ENCODE results near the gene DCLK3.

DCLK3 gene

GRCh38 chr3:36705015-36705414, 59.3 kb downstream of the DCLK3 start:
- no peak for FAIRE-seq

GRCh38 chr3:36704280-36704679, 60.1 kb downstream of the DCLK3 start:
- FAIRE-seq, result no peak

GRCh38 chr3:36701249-36701572, 63.1 kb downstream of the DCLK3 start:
- no peak for FAIRE-seq

DNA sequence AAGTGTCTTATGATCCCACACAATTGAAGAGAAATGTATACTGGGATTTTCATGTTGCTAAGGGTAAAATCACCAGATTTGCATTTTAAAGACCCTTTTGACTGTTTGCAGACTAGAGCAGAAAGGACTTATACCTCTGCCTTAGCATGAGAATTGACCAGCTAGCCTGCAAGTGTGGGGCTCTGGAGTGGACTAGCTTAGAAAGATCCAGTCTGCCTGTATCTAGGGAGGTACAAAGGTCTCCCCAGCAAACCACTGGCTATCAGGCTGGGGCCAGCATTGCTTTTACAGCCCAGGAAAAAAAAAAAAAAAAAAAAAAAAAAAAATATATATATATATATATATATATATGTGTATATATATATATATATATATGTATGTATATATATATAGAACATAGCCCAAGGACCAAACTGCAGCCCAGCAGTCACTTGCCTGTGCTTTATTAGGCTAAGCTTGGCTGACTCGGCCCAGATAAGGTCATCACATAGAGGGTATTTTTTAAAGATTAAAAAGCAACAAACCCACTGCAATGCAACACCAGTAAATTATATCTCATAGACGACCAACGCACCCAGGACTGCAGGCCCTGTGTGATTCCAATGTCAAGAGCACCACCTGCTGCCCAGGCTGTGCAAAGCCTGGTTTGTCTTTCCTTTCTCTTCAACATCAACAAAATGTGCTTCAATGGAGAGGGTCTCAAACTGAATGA, 63.7 kb downstream of the DCLK3 start:
- no peak for FAIRE-seq

DNA sequence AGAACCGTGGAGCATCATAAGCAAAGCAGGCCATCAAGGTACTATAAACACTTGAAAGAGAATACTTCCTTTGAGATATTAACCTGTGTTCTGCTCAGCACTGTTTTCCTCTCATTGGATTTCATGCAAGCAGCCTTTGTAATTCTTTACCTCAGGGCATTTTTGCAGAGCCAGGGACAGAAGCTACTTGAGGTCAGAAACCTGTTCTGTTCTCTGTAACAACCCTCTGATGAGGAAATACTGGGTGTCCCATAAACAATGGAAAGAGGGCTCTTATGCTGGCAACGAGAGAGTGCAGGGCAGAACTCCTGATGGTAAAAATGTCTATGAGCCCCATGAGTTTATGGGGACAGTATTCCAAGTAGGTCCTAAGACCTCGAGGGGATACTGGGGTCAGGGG, 66.0 kb downstream of the DCLK3 start:
- FAIRE-seq, result no peak

DNA sequence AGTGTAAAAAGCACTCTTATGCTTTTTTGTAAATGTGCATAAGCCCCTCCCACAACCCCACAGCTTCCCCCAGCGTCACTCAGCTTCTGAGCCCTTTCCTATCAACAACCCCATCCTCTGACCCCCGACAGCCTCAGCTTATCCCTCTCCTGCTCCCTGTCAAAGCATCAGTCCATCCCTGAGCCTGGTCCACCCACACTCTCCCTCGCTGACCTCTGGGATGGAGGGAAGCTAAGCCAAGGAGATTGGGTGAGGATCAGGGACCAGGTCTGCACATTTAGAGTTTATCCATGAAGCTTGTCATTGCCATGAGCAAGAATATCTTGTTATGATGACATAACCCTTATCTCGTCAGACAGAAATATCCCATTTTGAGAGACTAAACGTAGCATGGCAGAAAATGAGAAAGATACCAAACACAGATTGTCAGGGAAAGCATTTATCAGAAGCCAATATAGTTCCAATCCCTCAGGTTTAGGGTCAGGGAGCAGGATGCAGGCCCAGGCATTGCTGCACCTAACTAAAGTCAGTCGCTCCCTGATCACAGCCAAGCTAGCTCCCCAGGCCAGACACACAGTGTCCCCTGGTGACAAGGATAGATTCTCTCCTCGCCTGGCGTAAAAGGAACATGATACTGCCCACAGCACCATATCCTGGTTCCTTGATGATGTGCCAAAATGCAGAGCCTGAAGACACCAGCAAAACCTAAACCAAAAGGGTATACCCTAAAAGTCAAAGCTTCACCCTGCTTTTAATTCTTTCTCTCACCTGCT, 66.9 kb downstream of the DCLK3 start:
- no peak for FAIRE-seq

- FAIRE-seq, result no peak
Observed at GRCh38 chr3:36696799-36697198, 67.6 kb downstream of the DCLK3 start.

- no peak for FAIRE-seq
Observed at GRCh38 chr3:36695769-36696137, 68.6 kb downstream of the DCLK3 start.

DNA sequence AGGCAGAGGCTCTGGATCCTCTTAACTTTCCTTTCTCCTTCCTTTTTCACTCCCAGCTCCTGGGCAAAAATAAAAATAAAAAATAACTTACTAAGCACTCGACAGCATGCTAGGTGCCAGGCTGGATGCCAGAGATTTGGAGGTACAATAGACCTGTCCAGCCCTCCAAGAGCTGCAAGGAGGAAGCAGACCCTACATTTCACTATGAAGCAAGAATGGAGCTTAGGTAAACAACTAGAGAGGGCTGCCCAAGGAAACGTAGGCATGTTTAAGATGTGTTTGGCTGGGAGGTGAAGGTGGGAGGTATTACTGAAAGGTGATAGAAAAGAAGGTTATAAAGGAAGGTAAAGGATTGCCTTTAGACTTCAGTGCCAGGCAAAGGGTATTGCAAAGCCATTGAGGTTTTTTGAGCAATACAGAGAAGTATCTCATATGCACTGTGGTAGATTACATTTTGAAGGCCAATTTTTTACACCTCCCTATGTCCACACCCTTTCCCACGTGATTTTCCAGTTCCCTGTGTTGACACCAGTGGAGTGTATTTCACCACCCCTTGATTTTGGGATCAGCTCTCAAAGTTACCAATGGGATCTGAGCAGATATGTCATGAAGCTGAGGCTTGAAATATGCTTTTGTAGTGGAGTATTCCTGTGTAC, 69.1 kb downstream of the DCLK3 start:
- no peak for FAIRE-seq

DNA sequence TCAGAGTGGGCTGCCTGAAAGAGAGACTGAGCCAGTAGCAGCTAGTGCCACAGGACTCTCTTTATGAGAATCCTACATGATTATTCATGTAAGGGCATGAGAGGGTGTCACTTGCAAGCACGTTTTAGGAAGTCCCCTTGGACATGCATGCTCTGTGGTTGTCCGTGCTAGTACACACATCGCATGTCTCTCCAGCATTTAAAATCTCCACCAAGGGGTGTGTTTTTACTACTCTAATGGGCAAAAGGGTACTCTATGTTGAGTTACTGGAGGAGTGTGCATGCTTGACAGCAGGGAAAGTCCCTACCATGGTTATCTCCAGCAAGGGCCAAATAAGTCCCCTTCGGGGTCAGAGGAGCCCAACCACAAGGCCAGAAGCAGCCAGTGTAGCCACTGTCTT, 70.7 kb downstream of the DCLK3 start:
- no peak for FAIRE-seq

DNA sequence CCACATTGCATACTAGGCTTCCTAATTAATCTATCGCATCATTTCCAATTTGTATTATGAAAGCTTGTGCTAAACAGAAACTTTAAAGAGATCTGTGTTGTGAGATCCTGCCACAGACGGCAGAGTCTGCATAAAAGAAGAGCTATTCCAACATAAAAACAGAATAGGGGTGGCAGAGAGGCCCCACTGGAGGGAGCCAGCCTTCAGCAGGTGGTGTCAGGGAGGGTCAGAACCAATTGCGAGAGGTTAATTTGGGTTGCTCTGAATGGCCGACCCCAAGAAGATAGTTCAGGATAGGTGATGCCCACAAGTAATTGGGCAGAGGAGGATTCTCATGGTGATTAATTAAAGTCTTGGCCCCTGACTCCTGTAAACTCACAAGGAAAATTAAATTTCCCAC, 74.8 kb downstream of the DCLK3 start:
- no peak for FAIRE-seq

GRCh38 chr3:36688815-36689214, 75.5 kb downstream of the DCLK3 start:
- FAIRE-seq, result no peak

GRCh38 chr3:36686516-36686915, 77.8 kb downstream of the DCLK3 start:
- no peak for FAIRE-seq

- no peak for FAIRE-seq
Observed at GRCh38 chr3:36681867-36682266, 82.5 kb downstream of the DCLK3 start.

GRCh38 chr3:36680952-36681351, 83.4 kb downstream of the DCLK3 start:
- no peak for FAIRE-seq

GRCh38 chr3:36679384-36680200, 84.8 kb downstream of the DCLK3 start:
- FAIRE-seq, result no peak

- no peak for FAIRE-seq
Observed at GRCh38 chr3:36678216-36679013, 85.9 kb downstream of the DCLK3 start.

GRCh38 chr3:36677331-36678007, 86.9 kb downstream of the DCLK3 start:
- FAIRE-seq, result no peak

GRCh38 chr3:36674816-36675215, 89.5 kb downstream of the DCLK3 start:
- no peak for FAIRE-seq

GRCh38 chr3:36669764-36670163, 94.6 kb downstream of the DCLK3 start:
- FAIRE-seq, result no peak

- no peak for FAIRE-seq
Observed at GRCh38 chr3:36666166-36666565, 98.2 kb downstream of the DCLK3 start.
